ENCODE data around the gene BCCIP. TPM values are rescaled to one million over a fixed set of nuclear protein-coding genes. Genes with fewer than 3 reads are reported as not detected.

BCCIP gene
- total and polyA plus RNA-seq, 2 of the 8 experiments (the other 6 are each of a cell fraction or from before 2014, with no cell fraction given) = 33.9 to 120 TPM

DNA sequence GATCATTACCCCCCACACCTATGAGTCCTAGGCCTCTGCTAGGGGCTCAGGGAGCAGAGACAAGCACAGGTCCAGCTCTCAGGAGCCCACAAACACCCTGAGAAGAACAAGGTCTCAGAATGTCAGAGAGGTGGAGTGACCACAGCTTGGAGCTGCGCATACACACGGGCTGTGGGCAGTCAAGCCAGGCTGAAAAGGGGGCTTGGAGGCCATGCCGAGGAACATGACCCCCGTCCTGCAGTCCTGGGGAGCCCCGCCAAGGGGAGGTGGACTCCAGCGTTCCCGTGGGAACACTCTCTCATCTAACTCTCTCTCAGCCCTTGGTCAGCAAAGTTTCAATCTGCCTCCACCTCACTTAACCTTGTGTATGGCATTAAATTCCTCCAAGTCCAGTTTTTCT, 39.9 kb upstream of the BCCIP start (continued):
- TF ChIP-seq, protein P1, sequence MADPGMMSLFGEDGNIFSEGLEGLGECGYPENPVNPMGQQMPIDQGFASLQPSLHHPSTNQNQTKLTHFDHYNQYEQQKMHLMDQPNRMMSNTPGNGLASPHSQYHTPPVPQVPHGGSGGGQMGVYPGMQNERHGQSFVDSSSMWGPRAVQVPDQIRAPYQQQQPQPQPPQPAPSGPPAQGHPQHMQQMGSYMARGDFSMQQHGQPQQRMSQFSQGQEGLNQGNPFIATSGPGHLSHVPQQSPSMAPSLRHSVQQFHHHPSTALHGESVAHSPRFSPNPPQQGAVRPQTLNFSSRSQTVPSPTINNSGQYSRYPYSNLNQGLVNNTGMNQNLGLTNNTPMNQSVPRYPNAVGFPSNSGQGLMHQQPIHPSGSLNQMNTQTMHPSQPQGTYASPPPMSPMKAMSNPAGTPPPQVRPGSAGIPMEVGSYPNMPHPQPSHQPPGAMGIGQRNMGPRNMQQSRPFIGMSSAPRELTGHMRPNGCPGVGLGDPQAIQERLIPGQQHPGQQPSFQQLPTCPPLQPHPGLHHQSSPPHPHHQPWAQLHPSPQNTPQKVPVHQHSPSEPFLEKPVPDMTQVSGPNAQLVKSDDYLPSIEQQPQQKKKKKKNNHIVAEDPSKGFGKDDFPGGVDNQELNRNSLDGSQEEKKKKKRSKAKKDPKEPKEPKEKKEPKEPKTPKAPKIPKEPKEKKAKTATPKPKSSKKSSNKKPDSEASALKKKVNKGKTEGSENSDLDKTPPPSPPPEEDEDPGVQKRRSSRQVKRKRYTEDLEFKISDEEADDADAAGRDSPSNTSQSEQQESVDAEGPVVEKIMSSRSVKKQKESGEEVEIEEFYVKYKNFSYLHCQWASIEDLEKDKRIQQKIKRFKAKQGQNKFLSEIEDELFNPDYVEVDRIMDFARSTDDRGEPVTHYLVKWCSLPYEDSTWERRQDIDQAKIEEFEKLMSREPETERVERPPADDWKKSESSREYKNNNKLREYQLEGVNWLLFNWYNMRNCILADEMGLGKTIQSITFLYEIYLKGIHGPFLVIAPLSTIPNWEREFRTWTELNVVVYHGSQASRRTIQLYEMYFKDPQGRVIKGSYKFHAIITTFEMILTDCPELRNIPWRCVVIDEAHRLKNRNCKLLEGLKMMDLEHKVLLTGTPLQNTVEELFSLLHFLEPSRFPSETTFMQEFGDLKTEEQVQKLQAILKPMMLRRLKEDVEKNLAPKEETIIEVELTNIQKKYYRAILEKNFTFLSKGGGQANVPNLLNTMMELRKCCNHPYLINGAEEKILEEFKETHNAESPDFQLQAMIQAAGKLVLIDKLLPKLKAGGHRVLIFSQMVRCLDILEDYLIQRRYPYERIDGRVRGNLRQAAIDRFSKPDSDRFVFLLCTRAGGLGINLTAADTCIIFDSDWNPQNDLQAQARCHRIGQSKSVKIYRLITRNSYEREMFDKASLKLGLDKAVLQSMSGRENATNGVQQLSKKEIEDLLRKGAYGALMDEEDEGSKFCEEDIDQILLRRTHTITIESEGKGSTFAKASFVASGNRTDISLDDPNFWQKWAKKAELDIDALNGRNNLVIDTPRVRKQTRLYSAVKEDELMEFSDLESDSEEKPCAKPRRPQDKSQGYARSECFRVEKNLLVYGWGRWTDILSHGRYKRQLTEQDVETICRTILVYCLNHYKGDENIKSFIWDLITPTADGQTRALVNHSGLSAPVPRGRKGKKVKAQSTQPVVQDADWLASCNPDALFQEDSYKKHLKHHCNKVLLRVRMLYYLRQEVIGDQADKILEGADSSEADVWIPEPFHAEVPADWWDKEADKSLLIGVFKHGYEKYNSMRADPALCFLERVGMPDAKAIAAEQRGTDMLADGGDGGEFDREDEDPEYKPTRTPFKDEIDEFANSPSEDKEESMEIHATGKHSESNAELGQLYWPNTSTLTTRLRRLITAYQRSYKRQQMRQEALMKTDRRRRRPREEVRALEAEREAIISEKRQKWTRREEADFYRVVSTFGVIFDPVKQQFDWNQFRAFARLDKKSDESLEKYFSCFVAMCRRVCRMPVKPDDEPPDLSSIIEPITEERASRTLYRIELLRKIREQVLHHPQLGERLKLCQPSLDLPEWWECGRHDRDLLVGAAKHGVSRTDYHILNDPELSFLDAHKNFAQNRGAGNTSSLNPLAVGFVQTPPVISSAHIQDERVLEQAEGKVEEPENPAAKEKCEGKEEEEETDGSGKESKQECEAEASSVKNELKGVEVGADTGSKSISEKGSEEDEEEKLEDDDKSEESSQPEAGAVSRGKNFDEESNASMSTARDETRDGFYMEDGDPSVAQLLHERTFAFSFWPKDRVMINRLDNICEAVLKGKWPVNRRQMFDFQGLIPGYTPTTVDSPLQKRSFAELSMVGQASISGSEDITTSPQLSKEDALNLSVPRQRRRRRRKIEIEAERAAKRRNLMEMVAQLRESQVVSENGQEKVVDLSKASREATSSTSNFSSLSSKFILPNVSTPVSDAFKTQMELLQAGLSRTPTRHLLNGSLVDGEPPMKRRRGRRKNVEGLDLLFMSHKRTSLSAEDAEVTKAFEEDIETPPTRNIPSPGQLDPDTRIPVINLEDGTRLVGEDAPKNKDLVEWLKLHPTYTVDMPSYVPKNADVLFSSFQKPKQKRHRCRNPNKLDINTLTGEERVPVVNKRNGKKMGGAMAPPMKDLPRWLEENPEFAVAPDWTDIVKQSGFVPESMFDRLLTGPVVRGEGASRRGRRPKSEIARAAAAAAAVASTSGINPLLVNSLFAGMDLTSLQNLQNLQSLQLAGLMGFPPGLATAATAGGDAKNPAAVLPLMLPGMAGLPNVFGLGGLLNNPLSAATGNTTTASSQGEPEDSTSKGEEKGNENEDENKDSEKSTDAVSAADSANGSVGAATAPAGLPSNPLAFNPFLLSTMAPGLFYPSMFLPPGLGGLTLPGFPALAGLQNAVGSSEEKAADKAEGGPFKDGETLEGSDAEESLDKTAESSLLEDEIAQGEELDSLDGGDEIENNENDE (IDR thresholded peaks at IDR 0.05; ENCODE audit: insufficient replicate concordance, low read length) = no peak

Measured in H1 (cell line).